Measurements from ENCODE around the gene POLR2B.
"Not testable (repeated sequence)": the region's sequence is repeated elsewhere in the genome, so short reads cannot be mapped to it uniquely, and the experiment has no call there.

POLR2B gene

GRCh38 chr4:57059890-57060716 lies 81.4 kb downstream of the POLR2B start:
- no peak for DNase-seq

GRCh38 chr4:57060717-57061067 lies 82.0 kb downstream of the POLR2B start:
- DNase-seq = not testable (repeated sequence)

- no peak for DNase-seq
Observed at GRCh38 chr4:57061395-57061794, 82.7 kb downstream of the POLR2B start.

DNA sequence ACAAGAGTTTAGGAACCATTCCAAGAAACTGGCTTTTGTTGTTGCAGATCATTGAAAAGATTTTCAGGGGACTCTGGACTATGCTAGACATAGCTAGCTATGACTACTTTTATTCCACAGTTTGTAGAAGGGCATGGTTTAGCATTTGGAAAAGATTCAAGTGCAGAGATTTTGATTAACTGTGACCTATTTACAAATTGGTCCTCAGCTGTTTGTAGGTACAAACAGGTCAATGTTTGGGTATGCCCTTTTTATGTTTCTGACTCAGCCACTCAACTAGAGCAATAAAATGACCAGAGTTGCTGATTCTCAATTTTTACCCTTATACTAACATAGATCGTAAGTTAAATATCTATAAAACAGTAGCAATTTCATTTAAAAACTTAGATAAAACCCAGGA lies 84.8 kb downstream of the POLR2B start:
- DNase-seq = no peak

GRCh38 chr4:57064120-57064519 lies 85.4 kb downstream of the POLR2B start:
- DNase-seq = no peak

GRCh38 chr4:57064811-57065711 lies 86.4 kb downstream of the POLR2B start:
- DNase-seq = no peak

- DNase-seq = no peak
Observed at GRCh38 chr4:57065730-57066482, 87.2 kb downstream of the POLR2B start.

DNA sequence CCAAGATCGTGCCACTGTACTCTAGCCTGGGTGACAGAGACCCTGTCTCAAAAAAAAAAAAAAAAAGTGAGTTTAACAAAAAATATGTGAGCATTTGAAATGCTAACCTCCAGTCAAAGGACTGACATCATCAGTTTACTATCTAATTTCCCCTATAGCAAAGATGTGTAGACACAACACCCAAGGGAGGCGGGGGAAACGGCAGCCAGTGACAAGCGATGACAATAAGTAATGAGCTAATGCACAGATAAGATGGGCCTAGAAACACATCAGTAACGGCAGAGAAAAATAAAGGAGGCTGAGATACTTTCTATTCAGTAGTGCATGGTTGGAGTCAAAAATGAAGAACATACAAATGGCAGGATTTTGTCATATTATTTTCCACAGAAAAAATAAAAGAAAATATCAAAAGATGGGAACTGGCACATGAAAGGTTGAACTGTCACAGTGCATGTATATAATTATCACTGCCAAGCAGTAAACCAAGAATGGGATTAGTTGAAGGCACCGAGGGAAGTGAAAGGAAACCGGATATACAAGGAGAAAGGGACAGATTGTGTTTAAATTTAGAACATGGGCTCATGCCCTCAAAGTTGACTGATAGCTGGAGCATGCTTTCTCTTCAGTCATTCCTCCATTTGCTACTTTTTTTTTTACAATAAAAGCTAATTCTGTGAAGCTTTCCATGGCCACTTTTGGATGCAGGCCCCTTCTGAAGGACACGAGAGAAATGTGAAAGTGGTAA lies 89.7 kb downstream of the POLR2B start:
- DNase-seq = no peak

DNA sequence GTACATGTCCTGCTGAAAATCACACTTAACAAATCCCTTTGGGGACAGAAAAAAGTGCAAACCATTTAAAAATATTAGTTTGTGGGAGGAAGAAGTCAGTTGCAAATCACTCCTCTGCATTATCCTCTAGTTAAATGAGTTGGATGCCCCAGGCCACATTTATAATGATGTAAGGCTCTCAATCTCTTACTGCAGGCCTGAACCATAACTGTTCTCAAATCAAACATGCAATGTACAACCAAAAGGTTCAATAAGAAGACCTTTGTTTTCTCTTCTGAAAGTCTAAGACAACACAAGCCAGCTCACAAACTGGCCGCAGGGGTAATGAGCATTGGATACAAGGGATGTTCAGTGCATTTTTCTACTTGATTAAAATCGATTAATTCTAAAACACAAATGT lies 91.8 kb downstream of the POLR2B start:
- DNase-seq = no peak

- no peak for DNase-seq
Observed at GRCh38 chr4:57071326-57071725, 92.6 kb downstream of the POLR2B start.

DNA sequence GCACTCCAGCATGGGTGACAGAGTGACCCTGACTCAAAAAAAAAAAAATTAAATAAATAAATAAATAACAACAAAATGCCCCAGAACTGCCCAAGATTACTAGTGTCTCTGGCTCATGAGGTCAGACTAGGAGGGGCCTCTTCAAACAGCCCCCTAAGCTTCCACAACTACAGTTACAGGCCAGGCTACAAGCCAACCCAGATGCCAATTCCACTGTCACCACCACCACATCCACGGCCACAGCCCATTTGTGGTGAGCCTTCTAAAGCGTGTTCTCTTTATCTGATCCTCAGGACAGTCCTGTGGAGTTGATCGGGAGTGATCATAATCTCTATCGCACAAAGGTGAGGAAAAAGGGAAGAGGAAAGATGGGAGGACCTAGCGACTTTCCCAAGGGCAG lies 94.9 kb downstream of the POLR2B start:
- DNase-seq = no peak

DNA sequence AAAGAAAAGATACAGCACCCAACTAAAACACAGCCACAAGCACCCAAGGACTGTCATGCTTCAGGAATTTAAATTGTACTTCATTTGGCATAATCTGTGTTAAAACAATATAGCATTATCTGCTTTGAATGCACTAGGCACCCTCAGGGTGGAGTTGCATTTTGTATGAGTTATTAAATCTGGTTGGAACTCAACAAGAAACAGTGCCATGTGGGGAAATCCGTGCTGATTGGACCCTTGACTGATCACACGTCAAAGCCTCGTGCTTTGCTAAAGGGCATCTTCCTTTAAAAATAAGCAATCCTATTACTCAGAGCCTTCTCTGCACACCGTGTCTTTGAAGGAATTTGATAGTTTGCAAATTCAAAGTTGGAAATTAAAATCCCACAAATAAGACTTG lies 96.0 kb downstream of the POLR2B start:
- no peak for DNase-seq

GRCh38 chr4:57075367-57075766 lies 96.7 kb downstream of the POLR2B start:
- DNase-seq = no peak

- no peak for DNase-seq
Observed at GRCh38 chr4:57076646-57077045, 98.0 kb downstream of the POLR2B start.

DNA sequence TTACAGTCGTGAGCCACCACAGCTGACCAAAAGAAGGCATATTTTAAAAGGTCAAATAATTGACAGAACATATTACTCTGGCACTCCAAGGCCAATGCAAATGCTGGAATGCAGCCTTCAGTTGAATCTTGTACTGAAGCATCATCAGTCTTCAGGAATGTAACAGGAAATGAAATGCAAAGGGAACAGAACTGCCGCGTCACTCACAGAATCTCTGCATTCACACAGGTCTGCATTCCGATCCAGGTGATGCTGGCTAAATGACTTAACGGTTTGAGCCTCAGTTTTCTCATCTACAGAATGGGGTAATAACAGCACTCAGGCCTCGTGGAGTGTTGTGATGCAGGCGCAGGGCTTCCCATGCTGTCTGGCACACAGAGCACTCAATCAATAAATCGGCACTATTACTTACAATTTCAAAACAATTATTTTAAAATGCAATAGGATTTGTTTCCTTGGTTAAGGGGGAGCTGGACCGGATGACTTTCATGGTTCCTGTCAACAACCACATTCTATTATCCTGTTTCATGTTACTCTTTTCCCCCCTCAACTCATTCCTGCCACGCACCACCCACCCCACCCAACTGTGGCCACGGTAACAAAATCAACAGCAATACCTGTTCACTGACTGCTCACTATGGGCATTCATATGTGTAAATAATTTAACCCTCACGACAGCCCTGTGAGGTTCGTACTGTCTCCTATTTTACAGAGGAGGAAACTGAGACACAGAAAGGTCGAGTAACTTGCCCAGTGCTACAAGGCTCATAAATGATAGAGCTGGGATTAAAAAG lies 99.1 kb downstream of the POLR2B start:
- DNase-seq = peak; percentile 89

- DNase-seq = peak; percentile 93
Observed at GRCh38 chr4:57078685-57079521, 100.2 kb downstream of the POLR2B start.

Data from islet precursor cell (in vitro differentiated cells).